ENCODE results near the gene ADRA2C.
"Not testable (repeated sequence)": the region's sequence is repeated elsewhere in the genome, so short reads cannot be mapped to it uniquely, and the experiment has no call there.

Gene ADRA2C

DNA sequence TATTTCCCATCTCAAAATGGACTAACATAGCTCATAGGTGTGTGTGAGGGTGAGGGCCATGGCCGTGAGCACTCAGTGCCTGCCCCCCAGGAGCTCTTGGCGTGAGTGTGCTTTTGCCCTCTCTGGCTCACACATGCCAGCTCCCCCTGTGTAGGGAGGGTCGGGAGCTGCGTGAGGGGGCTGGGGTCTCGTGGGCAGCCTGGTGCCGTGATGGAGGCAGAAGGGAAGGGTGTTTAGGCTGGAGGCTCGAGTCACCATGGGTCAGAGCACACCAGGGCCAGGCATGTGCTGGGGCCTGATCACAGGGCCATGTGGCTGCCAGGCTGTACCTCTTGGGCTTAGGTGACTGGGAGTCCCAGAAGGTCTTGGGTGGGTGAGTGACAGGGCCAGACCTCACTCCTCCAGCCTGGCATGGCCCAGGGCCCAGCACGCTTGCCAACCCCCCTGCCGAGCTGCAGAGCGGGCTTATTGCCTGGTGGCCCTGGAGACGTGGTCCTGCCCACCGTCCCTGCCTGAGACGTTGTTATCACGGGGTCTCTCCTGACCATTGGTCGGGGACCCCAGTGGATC, 44.0 kb downstream of the ADRA2C start:
- TF ChIP-seq JUND (IDR thresholded peaks at IDR 0.05; ENCODE audit: low read depth), result no peak
- in situ Hi-C loops (cut with HindIII; ENCODE audit: low pct_unique_long_range_greater_than_20kb, low sequenced_read_pairs), result no loop called here
- no peak for DNase-seq (ENCODE audit: low read depth in 1 of 2, low spot score in 1 of 2)

DNA sequence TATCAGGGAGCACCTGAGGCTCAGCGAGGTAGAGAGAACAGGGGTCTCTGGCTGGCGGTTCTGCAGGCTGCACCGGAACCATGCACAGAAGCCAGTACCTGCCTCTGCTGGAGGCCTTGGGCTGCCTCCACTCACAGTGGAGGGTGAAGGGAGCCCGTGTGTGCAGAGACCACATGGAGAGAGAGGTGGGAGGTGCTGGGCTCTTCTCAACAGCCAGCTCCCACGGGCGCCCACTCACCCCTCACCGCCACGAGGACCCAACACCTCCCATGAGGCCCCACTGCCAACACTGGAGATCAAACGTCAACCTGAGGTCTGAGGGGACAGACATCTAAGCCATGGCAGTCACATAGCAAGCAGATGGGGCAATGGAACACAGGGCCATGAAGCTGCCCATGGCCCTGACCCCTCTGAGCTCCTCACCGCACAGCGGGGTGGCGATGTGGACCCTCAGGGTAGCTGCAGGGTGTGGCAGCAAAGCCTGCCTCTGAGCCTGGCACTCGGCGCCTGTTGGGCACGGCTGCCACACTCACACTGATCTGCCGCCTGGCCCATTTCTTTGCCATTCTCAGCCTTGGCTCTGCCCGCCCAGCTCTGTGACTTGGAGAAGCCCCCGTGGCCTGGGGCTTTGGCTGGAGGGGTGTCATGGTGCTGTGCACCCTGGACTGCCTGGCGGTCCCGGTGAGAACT, 44.8 kb downstream of the ADRA2C start:
- TF ChIP-seq JUND (IDR thresholded peaks at IDR 0.05; ENCODE audit: low read depth), result no peak
- DNase-seq (ENCODE audit: low read depth in 1 of 2, low spot score in 1 of 2), result no peak
- in situ Hi-C loops (cut with HindIII; ENCODE audit: low pct_unique_long_range_greater_than_20kb, low sequenced_read_pairs), result no loop called here

DNA sequence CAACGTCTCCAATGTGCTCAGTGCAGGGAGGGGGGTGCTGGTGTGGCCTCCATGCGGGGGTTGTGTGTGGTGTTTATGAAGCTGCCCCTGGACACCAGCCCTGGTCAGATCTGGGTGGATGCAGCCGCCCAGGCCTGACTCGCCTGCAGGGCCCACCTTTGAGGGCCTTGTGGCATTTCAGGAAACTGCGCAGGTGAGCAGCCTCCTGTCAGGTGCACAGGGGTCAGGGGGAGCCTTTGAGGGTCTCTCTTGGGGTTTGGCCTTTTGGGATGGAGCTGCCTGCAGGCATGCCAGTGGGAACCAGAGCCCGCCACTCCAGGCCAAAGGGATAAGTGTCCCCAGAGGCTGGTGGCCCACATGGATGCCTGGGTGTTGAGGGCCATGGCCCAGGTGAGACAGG, 45.4 kb downstream of the ADRA2C start:
- in situ Hi-C loops (cut with HindIII; ENCODE audit: low pct_unique_long_range_greater_than_20kb, low sequenced_read_pairs), result no loop called here
- no peak for TF ChIP-seq JUND (IDR thresholded peaks at IDR 0.05; ENCODE audit: low read depth)
- no peak for DNase-seq (ENCODE audit: low read depth in 1 of 2, low spot score in 1 of 2)

DNA sequence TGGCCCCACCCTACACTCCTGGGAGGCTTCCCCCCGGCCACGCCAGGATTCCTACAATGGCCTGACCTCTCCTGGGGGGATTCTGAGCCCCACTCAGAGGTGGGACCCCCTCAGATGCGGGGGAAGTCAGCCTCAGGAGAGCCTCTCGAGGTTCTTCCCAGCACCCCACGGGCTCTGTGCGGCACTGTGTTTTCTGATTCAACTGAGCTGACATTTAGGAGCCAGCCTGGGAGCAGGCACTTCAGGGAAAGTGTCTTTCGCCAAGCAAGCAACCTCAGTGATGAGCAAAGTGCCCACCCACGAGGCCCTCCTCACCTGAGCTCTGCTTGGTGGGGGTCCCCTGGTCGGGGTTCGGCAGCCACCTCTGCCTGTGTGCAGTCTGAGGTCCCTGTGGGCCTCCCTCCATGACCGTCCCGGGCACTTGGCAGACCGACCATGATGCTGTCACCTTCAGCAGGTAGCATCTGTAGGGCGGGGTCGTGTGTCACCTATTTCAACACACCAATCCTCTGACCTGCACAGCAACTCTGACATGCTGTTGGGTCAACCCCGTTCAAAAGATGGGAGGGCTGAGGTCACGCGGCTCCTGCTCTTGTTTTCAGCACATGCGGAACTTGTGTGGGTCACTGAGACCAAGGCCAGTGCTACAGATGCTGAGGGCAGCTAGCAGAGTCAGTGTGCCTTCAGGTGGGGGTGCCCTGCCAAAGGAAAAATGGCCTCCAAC, 46.2 kb downstream of the ADRA2C start:
- in situ Hi-C loops (cut with HindIII; ENCODE audit: low pct_unique_long_range_greater_than_20kb, low sequenced_read_pairs), result no loop called here
- no peak for TF ChIP-seq JUND (IDR thresholded peaks at IDR 0.05; ENCODE audit: low read depth)
- DNase-seq (ENCODE audit: low read depth in 1 of 2, low spot score in 1 of 2), result peak in 1 of 2 experiments; percentile 23

DNA sequence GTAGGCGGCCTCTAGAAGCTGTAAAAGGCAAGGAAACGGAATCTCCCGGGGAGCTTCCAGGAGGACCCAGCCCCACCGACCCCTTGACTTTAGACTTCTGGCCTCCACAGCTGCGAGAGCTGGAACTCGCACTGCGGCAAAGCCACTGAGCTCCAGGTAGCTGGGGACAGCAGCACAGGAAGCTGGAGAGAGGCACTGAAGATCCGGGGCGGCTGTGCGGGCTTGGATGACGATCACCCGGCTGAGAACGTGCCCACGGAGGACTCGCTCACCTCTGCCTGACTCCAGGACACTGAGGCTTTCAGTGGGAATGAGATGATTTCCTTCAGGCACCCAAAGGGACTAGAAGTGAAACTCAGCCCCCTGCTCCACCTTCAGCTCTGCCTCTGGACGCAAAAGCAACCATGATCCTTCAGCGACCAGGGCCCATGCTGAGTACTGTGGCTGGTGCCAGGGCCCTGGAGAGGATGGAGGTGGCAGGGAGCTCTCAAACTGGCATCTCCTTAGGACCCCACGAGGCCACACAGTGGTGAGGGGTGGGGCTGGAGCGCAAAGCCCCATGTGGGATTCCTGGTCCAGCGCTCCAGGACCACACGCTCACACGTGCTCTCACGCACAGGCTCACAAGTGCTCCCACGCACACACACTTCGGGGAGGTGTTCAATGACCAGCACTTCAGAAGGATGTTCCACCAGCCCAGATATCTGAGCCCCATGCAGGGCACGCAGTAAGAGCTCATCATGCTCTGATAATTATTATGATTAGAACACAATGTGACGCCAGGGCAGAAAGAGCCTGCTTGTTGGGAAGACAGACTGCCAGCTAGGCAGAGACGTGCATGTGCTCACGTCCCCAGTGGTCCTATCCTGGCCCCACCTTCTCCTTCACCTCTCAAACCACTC, 47.2 kb downstream of the ADRA2C start:
- in situ Hi-C loops (cut with HindIII; ENCODE audit: low pct_unique_long_range_greater_than_20kb, low sequenced_read_pairs), result no loop called here
- DNase-seq (ENCODE audit: low read depth in 1 of 2, low spot score in 1 of 2), result no peak
- no peak for TF ChIP-seq JUND (IDR thresholded peaks at IDR 0.05; ENCODE audit: low read depth)

DNA sequence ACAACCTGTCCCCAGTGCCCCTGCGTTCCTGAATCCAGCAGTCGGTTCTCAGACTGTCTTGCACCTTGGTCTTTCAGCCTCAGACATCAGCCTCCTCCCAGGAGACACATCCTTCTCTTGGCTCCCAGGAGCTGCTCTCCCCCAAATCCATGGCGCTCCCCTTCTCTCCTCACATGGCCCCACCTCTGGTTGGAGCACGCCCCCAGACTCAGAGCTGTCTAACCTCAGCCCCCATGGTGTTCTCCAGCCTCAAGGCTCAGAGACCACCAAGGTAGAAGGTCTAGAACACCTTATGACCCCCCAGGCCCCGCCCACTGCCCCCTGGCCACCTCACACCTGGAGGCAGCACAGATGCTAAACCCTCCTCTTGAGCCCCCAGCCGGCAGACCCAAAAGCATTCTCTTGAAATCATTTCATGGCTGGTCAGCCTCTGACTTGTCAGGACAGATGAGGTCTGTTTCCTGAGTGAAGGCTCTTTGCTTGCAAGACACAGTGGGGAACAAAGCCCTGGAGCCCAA, 47.9 kb downstream of the ADRA2C start:
- in situ Hi-C loops (cut with HindIII; ENCODE audit: low pct_unique_long_range_greater_than_20kb, low sequenced_read_pairs), result no loop called here
- DNase-seq (ENCODE audit: low read depth in 1 of 2, low spot score in 1 of 2), result no peak
- no peak for TF ChIP-seq JUND (IDR thresholded peaks at IDR 0.05; ENCODE audit: low read depth)

DNA sequence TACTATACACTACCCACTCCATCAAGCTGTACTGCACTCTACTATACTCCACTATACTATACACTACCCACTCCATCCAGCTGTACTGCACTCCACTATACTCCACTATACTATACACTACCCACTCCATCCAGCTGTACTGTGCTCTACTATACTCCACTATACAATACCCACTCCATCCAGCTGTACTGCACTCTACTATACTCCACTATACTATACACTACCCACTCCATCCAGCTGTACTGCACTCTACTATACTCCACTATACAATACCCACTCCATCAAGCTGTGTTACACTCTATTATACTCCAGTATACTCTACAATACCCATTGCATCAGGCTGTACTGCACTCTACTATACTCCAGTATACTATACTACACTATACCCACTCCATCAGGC, 48.7 kb downstream of the ADRA2C start:
- in situ Hi-C loops (cut with HindIII; ENCODE audit: low pct_unique_long_range_greater_than_20kb, low sequenced_read_pairs); DNase-seq (ENCODE audit: low read depth in 1 of 2, low spot score in 1 of 2): not testable (repeated sequence)

DNA sequence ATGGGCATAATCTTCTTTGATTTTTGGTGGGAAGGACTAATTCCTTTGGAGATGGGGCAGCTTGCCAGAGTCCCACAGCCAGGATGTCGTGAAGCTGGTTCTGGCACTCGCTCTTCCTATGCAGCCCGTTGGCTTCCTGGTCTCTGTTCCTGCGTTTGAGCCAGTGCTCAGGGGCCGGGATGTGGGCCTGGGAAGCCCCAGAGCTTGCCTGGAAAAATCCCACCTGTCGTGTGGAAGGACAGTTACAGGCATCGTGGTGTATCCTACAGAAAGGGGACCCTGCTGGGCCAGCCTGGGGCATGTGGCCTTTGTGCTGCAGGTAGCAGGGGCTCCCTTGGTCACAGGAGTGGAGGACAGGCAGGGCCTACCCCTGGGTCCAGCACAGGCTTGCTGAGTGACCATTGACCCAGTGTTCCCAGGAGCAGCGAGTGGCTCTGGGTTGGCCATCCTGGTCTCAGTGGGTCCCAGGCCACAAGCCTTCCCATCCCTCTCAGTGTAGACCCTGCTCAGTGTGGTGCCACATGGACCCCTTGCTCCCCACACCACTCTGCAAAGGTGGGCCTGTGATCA, 50.2 kb downstream of the ADRA2C start:
- DNase-seq (ENCODE audit: low read depth in 1 of 2, low spot score in 1 of 2), result no peak
- in situ Hi-C loops (cut with HindIII; ENCODE audit: low pct_unique_long_range_greater_than_20kb, low sequenced_read_pairs), result no loop called here
- no peak for TF ChIP-seq JUND (IDR thresholded peaks at IDR 0.05; ENCODE audit: low read depth)

DNA sequence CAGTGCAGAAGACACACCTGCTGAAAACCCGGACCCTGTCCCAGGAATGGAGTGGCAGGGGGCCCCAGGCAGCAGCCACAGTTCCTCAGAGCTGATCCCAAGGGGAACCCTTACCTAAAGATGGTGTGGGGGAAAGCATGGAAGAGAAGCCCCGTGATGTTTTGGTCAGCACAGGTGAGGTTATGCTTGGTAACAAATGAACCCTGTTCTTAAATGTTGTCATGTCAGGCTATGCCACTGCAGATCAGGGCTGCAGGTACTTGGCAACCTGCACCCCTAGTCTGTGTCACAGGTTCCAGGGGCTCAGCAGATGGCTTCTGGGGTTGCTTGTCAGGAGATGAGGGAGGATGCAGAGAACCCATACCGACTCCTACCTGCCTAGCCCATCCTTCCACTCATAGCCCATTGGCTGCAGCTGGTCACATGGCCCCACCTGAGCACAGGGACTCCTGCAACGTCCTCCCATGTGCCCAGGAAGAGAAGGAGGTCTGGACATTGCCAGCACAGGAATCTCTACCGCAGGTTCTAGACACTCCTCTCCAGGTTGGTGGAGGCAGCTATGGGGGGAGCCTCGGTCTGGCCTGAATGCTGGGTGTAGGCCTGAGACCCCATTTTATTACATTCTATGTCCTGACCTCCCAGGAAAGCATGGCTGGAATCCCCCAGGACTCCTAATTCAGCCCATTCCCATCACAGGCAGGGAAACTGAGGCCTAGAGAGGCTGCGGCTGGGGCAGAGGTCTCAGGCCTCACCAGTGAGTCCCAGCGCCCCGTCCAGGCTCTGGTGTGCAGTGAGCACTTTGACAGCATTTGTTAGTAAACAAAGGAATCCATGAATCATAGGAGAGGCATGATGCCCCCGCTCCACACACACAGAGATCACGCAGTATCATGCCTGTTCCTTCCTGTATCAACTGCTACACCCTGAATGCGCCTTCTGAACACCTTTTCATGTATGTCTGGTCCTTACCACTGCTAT, 51.1 kb downstream of the ADRA2C start:
- DNase-seq (ENCODE audit: low read depth in 1 of 2, low spot score in 1 of 2), result no peak
- in situ Hi-C loops (cut with HindIII; ENCODE audit: low pct_unique_long_range_greater_than_20kb, low sequenced_read_pairs), result no loop called here
- no peak for TF ChIP-seq JUND (IDR thresholded peaks at IDR 0.05; ENCODE audit: low read depth)

All from T47D (cell line).